DLD1 (cell line): ENCODE data around the gene B3GAT3.
"Not testable (repeated sequence)": the region's sequence is repeated elsewhere in the genome, so short reads cannot be mapped to it uniquely, and the experiment has no call there.

Experiments
- in situ Hi-C: cut with HindIII; loops from 2 replicates; pipeline ENCODE4 v1.10.0; 2017; ENCODE audit warnings: low sequenced_read_pairs

B3GAT3 gene

DNA sequence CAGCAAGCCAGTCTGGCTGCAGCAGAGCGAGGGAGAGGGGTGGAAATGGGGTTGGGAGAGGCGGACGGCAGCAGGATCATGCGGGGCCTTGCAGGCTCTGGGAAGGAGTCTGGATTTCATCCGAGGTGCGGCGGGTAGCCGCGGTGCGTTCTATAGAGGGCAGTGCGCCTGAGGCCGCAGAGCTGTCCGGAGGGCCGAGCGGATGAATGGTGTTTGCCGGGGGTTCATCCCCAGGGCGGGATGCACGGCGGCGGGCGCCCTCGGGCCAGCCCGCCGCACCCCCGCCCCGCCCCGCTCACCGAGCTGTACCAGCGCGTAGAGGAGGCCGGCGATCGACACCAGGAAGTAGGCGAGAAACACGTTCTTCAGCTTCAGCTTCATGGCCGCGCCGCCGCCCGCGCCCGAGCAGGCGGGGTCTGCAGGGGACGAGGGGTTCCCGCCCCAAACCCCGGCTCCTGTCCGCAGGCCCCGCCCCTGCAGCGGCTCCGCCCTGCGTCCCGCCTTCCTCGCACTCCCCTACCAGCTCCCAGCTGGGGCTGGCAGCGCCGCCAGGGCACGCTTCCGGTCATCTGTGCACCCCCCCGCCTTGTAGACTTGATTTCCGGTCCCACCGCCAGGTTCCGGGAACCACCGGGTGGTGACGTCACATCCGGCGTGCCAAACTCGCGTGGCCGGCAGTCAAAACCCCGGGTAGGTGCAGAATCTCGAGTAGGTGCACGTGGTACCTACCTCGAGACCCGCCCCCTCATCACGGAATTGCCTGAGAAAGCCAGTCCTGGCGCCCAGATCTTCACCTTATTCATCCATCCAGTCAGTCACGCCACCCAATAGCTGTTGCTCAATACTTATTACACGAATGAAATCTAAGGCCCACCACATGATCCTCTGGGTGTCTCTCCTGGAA is at the start of gene B3GAT3:
Gene B3GAT3 (minus strand): TSS at position 420 of the 904 bp plus-strand sequence. CDS start 39 bp downstream, at position 381.
- in situ Hi-C loops: no loop called here

GRCh38 chr11:62671236-62671607 is 49.4 kb upstream of the B3GAT3 start:
- in situ Hi-C loops: loop anchor here (10.0 kb wide), 1 partner anchor 246 kb away; no protein-coding TSS in a partner anchor

- in situ Hi-C loops: loop anchor here (10.0 kb wide), 1 partner anchor 245 kb away; no protein-coding TSS in a partner anchor
These were observed 47.8 kb upstream of the B3GAT3 start for GRCh38 chr11:62669420-62670161.

DNA sequence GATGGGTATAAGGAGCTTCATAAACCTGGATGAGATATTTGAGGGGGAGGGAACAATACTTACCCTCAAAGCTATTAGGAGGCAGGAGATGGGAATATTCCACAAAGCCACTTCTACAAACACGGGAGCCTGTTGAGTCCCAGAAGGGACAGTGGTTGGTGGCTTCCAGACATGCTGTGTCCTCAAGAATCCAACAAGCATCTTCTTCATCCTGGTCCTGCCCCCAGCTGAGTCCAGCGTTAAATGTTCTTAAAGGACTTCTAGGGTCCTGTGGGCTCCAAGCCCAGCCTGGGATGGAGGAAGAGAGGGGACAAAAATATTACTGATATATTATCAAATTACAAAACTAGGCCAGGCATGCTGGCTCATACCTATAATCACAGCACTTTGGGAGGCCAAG is 45.7 kb upstream of the B3GAT3 start:
- in situ Hi-C loops: no loop called here

DNA sequence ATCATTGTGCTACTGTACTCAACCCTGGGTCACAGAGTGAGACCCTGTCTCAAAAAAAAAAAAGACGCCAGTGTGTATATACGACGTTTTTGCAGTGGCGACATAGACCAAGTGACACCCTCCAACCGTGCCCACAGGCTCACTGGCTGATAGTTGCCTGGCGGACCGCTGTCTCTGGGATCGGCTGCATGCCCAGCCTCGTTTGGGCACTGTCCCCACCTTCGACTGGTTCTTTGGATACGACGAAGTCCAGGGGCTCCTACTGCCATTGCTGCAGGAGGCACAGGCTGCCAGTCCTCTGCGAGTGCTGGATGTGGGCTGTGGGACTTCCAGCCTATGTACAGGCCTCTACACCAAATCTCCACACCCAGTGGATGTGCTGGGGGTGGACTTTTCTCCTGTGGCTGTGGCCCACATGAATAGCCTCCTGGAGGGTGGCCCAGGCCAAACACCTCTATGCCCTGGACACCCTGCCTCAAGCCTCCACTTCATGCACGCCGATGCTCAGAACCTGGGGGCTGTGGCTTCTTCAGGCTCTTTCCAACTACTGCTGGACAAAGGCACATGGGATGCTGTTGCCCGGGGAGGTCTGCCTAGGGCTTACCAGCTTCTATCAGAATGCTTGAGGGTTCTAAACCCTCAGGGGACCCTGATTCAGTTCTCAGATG is 44.6 kb upstream of the B3GAT3 start:
- in situ Hi-C loops: no loop called here

GRCh38 chr11:62665599-62666258 is 43.9 kb upstream of the B3GAT3 start:
- in situ Hi-C loops: no loop called here

DNA sequence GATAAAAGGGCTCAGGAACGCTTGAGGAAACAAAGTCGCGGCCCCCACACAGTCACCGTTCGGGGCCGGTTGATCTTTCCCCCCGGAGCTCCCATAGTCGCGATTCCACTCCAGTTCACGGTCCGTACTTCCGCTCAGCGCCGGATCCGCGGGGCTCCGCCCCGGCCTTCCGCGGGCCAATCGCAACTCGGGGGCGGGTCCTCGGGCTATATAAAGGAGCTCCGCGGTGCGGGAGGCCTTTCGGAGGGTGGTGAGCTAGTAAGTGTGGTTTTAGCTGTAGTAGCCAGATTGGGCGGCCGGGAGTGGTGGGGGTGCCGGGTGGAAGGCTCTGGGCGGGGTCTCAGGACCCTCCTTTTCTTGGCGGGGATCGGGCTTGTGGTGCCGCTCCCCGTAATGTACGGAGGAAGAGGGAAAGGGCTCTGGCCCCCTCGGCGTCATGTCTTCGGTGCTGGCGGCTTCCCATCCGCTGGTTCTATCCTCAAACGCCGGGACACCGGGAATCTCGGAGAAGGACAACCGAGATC is 43.4 kb upstream of the B3GAT3 start, which contains the start of the genes C11orf98 and CSKMT:
Gene C11orf98 (minus strand): TSS at position 136 of the 524 bp plus-strand sequence. CDS start 41 bp downstream, at position 95.
Gene CSKMT (plus strand): TSS at position 238 of the 524 bp plus-strand sequence. CDS start 568 bp downstream, outside the sequence.
- in situ Hi-C loops: no loop called here

GRCh38 chr11:62664405-62665074 is 42.8 kb upstream of the B3GAT3 start:
- in situ Hi-C loops: no loop called here

DNA sequence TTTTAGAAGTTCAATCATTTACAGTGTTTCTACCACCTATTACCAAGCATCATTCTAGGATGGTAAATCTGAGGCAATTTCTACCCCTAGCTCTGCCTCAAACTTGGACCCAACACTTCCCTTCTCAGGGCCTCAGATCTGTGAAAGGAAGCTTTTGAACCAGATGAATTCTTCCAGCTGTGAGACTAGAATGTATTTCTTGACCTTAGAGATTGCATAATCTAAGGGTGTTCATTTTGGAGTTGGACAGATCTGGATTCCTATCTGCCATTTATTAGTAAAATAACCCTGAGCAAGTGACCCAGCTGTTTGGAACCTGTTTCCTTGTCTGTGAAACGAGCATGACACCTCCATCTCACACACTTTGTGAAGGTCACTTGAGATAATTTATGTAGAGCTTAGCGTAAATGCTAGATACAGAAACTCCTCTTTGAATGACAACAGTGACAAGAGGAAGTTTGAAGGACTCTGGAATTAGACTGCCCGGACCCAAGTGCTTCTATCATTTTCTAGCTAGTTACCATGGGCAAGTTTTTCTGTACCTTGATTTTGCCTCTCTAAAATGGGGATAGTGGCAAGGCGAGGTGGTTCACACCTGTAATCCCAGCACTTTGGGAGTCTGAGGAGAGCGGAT is 35.1 kb upstream of the B3GAT3 start:
- in situ Hi-C loops: no loop called here

- in situ Hi-C loops: no loop called here
These were observed 32.5 kb upstream of the B3GAT3 start for GRCh38 chr11:62654297-62654696.

GRCh38 chr11:62652161-62653006 is 30.6 kb upstream of the B3GAT3 start:
- in situ Hi-C loops: no loop called here

- in situ Hi-C loops: not testable (repeated sequence)
These were observed 28.5 kb upstream of the B3GAT3 start for GRCh38 chr11:62650283-62650682.

DNA sequence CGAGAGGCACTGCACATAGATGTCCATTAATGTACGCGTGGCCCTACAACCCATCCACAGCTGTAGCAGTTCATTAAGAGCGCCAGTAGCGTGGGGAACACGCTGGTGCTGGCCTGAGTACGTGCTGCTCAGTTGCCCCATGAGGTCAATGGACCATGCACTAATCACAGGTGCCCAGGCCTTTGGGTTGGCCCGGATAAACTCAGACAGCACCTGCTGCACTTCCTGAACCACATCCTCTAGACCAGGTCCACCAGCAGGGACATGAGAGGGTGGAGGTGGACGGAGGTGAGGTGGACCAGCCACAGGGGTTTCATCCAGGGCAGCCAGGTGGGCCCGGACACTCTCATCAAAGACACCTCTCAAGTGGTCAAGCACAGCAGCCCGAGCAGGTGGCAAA is 27.7 kb upstream of the B3GAT3 start:
- in situ Hi-C loops: no loop called here

GRCh38 chr11:62648967-62649364 is 27.2 kb upstream of the B3GAT3 start:
- in situ Hi-C loops: no loop called here

DNA sequence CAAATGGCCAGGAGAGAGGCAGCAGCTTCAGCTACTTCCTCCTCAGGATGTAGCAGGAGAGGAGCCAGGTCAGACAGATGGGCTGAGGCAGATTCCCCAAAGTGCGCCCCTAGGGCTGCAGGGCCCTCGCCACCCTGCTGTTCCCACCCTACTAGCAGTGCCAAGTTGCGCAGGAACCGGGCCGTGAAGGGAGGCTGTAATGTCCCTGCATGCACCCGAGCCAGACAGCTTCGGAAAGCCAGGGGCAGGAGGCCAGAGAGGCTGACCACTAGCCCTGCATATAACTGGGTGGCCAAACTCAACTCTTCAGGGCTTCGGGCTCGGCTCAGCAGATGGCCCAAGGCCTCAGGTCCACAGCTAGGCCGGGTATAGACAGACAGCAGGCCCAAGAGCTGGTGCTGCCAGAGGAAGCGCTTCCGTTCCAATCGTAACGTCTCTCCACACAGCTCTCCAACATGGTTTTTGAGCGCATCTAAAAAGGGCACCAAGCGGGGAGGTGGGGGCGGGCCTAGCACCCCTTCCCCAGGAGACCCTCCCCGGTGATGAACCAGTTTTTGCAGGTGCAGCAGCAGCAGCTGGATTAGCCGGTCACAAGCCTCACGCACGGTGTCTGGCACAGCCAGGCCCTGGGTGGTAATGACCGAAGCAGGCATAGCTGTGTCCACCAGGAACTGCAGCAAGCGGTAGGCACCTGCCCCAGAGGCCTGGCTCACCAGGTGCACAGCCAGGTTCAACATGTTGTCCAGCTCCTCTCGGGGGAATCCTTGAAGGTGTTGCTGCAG is 26.6 kb upstream of the B3GAT3 start:
- in situ Hi-C loops: no loop called here

GRCh38 chr11:62647609-62648005 is 25.8 kb upstream of the B3GAT3 start:
- in situ Hi-C loops: no loop called here

GRCh38 chr11:62646825-62647608 is 25.2 kb upstream of the B3GAT3 start:
- in situ Hi-C loops: no loop called here
